ENCODE data around the gene SCN10A.
A peak's percentile ranks its signal among the peaks of the same experiment; 100 is the strongest.

SCN10A gene

GRCh38 chr3:38648659-38649499 is 167.1 kb downstream of the SCN10A start:
- WGBS: 10% methylated on average over 49 of the region's 56 CpGs
- H3K79me1 ChIP-seq (replicated peaks; ENCODE audit: low read length, poor library complexity, severe bottlenecking): no peaks in the 10 kb centered on the region
- H3K18ac ChIP-seq (ENCODE audit: low read depth in 1 of 2, low read length in 2 of 2): peak overlapping the region in 1 of 2 experiments; percentile 73
- no peak overlapping the region for H3K27ac ChIP-seq (ENCODE audit: low read length, poor library complexity, severe bottlenecking)
- DNase-seq: no peak
- H4K8ac ChIP-seq (ENCODE audit: low read length): no peak overlapping the region
- peak overlapping the region; percentile 89 for H3K4me2 ChIP-seq (ENCODE audit: low read length, poor library complexity, severe bottlenecking)
- H2AK5ac ChIP-seq (ENCODE audit: low read length, severe bottlenecking): no peak overlapping the region
- no peaks in the 10 kb centered on the region for H3K36me3 ChIP-seq (ENCODE audit: control insufficient read depth in 1 of 2, insufficient read depth in 2 of 2, low read depth in 1 of 2, low read length in 2 of 2)
- H2AFZ ChIP-seq (ENCODE audit: low read depth, low read length): peak overlapping the region; percentile 47
- H2BK120ac ChIP-seq (ENCODE audit: low read depth, low read length): no peak overlapping the region
- no peak overlapping the region for H3K14ac ChIP-seq (ENCODE audit: low read length in 2 of 2)
- H2BK12ac ChIP-seq (ENCODE audit: low read length in 2 of 2): no peak overlapping the region
- peaks cover 15% of the 10 kb centered on the region for H3K4me1 ChIP-seq (ENCODE audit: control insufficient read depth, insufficient read depth, low read depth, low read length)
- peak overlapping the region in 1 of 2 experiments; percentile 51 for H3K23ac ChIP-seq (ENCODE audit: low read length in 2 of 2)
- peak overlapping the region; percentile 60 to 66 for H3K4me3 ChIP-seq (ENCODE audit: insufficient read depth in 1 of 2, low read depth in 1 of 2, low read length in 2 of 2)
- H4K91ac ChIP-seq (ENCODE audit: low read length): no peak overlapping the region
- H3K27me3 ChIP-seq (ENCODE audit: control insufficient read depth in 1 of 2, insufficient read depth in 1 of 2, low read length in 2 of 2): peaks cover 70 to 95% of the 10 kb centered on the region in 2 experiments
- peak overlapping the region; percentile 38 for H3K9ac ChIP-seq (ENCODE audit: low read length)
- no peak overlapping the region for H3K4ac ChIP-seq (ENCODE audit: low read depth in 1 of 2, low read length in 2 of 2)
- no peak overlapping the region for H2BK5ac ChIP-seq (ENCODE audit: low read depth, low read length, poor library complexity, severe bottlenecking)
- peak overlapping the region; percentile 23 for H2BK15ac ChIP-seq (ENCODE audit: low read depth, poor library complexity, severe bottlenecking)
- peaks cover 10% of the 10 kb centered on the region for H3K9me3 ChIP-seq (ENCODE audit: control insufficient read depth, low read length)

DNA sequence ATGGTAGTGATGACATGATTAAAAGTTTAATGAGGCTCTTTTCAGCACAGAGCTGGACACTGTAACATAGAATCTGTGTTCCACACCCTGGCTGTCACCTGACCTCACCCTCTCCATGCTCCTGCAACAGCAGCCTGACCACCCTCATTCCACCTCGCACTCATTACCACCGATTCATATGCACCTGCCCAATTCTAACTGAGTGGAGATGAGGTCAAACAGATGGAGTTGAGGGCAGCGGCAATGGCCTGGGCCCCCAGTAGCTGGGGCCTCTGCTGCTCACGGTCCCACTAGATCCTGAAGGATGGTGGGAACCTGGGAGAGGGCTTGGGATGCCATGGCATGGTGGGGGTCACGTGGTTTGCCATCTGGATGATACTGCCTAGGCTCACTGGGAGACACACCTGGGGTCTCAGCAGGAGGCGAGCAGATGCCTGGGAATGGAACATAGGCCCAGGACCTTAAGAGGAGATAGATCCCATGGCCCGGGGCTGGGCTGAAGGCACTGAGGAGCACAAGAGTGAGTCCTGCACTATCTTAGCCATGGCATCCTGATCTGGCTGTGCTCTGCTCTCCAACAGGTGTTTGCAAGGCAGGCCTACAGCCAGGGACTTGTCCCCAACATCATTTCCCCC is 167.9 kb downstream of the SCN10A start:
- H3K4ac ChIP-seq (ENCODE audit: low read depth in 1 of 2, low read length in 2 of 2): no peak overlapping the region
- H3K4me1 ChIP-seq (ENCODE audit: control insufficient read depth, insufficient read depth, low read depth, low read length): peaks cover 15% of the 10 kb centered on the region
- peaks cover 8% of the 10 kb centered on the region for H3K9me3 ChIP-seq (ENCODE audit: control insufficient read depth, low read length)
- no peak overlapping the region for H4K91ac ChIP-seq (ENCODE audit: low read length)
- no peak overlapping the region for H3K4me3 ChIP-seq (ENCODE audit: insufficient read depth in 1 of 2, low read depth in 1 of 2, low read length in 2 of 2)
- no peak overlapping the region for H2BK120ac ChIP-seq (ENCODE audit: low read depth, low read length)
- H2AFZ ChIP-seq (ENCODE audit: low read depth, low read length): no peak overlapping the region
- no peak overlapping the region for H3K4me2 ChIP-seq (ENCODE audit: low read length, poor library complexity, severe bottlenecking)
- no peak overlapping the region for H3K23ac ChIP-seq (ENCODE audit: low read length in 2 of 2)
- no peak overlapping the region for H3K9ac ChIP-seq (ENCODE audit: low read length)
- no peak for DNase-seq
- H2BK12ac ChIP-seq (ENCODE audit: low read length in 2 of 2): no peak overlapping the region
- no peak overlapping the region for H4K8ac ChIP-seq (ENCODE audit: low read length)
- H3K27ac ChIP-seq (ENCODE audit: low read length, poor library complexity, severe bottlenecking): no peak overlapping the region
- H2BK5ac ChIP-seq (ENCODE audit: low read depth, low read length, poor library complexity, severe bottlenecking): no peak overlapping the region
- 88% methylated on average over 7 of the region's 7 CpGs for WGBS
- no peak overlapping the region for H2BK15ac ChIP-seq (ENCODE audit: low read depth, poor library complexity, severe bottlenecking)
- no peak overlapping the region for H2AK5ac ChIP-seq (ENCODE audit: low read length, severe bottlenecking)
- H3K18ac ChIP-seq (ENCODE audit: low read depth in 1 of 2, low read length in 2 of 2): no peak overlapping the region
- no peak overlapping the region for H3K14ac ChIP-seq (ENCODE audit: low read length in 2 of 2)
- H3K79me1 ChIP-seq (replicated peaks; ENCODE audit: low read length, poor library complexity, severe bottlenecking): no peaks in the 10 kb centered on the region
- H3K27me3 ChIP-seq (ENCODE audit: control insufficient read depth in 1 of 2, insufficient read depth in 1 of 2, low read length in 2 of 2): peaks cover 70 to 94% of the 10 kb centered on the region in 2 experiments
- no peaks in the 10 kb centered on the region for H3K36me3 ChIP-seq (ENCODE audit: control insufficient read depth in 1 of 2, insufficient read depth in 2 of 2, low read depth in 1 of 2, low read length in 2 of 2)

DNA sequence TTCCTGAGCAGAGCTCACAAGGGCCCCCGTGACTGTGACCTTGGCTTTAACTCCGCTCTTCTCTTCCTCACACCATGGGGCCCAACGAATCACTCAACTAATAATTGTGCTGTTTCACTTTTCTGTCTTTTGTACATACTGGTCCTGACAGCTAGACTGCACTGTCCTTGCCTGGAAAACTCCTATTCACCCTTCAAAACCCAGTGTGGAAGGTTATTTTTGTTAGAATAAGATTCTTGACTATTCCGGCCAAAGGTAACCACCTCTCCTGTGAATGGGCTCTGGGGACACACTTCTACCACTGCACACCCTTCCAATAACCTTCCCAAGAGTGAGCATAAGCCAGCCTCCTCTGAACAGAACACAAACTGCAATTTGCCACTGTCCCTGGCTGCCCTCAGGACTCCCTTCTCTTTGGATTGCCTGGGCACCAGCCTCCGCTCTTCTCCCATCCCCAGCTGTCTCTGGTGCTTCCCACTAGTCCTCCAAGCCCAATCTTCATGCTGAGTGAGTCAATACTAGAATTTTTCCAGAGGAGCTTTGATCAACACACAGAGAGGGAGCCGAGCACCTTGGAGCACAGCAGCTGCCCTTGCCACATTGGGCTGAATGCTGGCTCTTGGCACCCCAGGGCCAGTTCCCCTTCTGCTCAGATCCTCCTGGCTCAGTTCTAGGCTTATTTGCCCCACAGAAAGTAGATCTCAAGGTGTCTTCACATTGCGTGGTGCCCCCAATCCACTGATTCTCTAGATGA is 168.6 kb downstream of the SCN10A start:
- Histone ChIP-seq H3K4me1 (ENCODE audit: control insufficient read depth, insufficient read depth, low read depth, low read length) (peaks cover 15% of the 10 kb centered on the region), H4K8ac (ENCODE audit: low read length) (no peak overlapping the region), H3K4me2 (ENCODE audit: low read length, poor library complexity, severe bottlenecking) (no peak overlapping the region), H2BK15ac (ENCODE audit: low read depth, poor library complexity, severe bottlenecking) (no peak overlapping the region), H3K18ac (ENCODE audit: low read depth in 1 of 2, low read length in 2 of 2) (no peak overlapping the region), H3K9ac (ENCODE audit: low read length) (no peak overlapping the region), H3K14ac (ENCODE audit: low read length in 2 of 2) (no peak overlapping the region), H3K79me1 (replicated peaks; ENCODE audit: low read length, poor library complexity, severe bottlenecking) (no peaks in the 10 kb centered on the region), H3K36me3 (ENCODE audit: control insufficient read depth in 1 of 2, insufficient read depth in 2 of 2, low read depth in 1 of 2, low read length in 2 of 2) (no peaks in the 10 kb centered on the region), H3K4ac (ENCODE audit: low read depth in 1 of 2, low read length in 2 of 2) (no peak overlapping the region), H2BK120ac (ENCODE audit: low read depth, low read length) (no peak overlapping the region), H2BK5ac (ENCODE audit: low read depth, low read length, poor library complexity, severe bottlenecking) (no peak overlapping the region), H3K9me3 (ENCODE audit: control insufficient read depth, low read length) (peaks cover 4% of the 10 kb centered on the region), H3K23ac (ENCODE audit: low read length in 2 of 2) (no peak overlapping the region), H3K27me3 (ENCODE audit: control insufficient read depth in 1 of 2, insufficient read depth in 1 of 2, low read length in 2 of 2) (peaks cover 68 to 94% of the 10 kb centered on the region in 2 experiments), H3K27ac (ENCODE audit: low read length, poor library complexity, severe bottlenecking) (no peak overlapping the region), H3K4me3 (ENCODE audit: insufficient read depth in 1 of 2, low read depth in 1 of 2, low read length in 2 of 2) (no peak overlapping the region), H2BK12ac (ENCODE audit: low read length in 2 of 2) (no peak overlapping the region), H4K91ac (ENCODE audit: low read length) (no peak overlapping the region), H2AFZ (ENCODE audit: low read depth, low read length) (no peak overlapping the region), H2AK5ac (ENCODE audit: low read length, severe bottlenecking) (no peak overlapping the region)
- 83% methylated on average over 6 of the region's 7 CpGs for WGBS
- no peak for DNase-seq
